ENCODE measurements around the gene MTCL3.

MTCL3 gene

GRCh38 chr6:127539272-127539671 lies 20.1 kb upstream of the MTCL3 start:
- intact Hi-C loops (cut with DNase I): loop anchor here (10.0 kb wide), 1 partner anchor 74 kb away; no protein-coding TSS in a partner anchor
- H3K27me3 ChIP-seq: no peaks in the 10 kb centered on the region
- ATAC-seq: peak; percentile 70
- no peak for DNase-seq
- H3K4me3 ChIP-seq: no peak overlapping the region
- TF ChIP-seq CTCF (IDR thresholded peaks at IDR 0.05): peak; percentile 56
- no peaks in the 10 kb centered on the region for H3K36me3 ChIP-seq
- no peaks in the 10 kb centered on the region for H3K4me1 ChIP-seq
- no peaks in the 10 kb centered on the region for H3K9me3 ChIP-seq
- H3K27ac ChIP-seq: no peak overlapping the region

DNA sequence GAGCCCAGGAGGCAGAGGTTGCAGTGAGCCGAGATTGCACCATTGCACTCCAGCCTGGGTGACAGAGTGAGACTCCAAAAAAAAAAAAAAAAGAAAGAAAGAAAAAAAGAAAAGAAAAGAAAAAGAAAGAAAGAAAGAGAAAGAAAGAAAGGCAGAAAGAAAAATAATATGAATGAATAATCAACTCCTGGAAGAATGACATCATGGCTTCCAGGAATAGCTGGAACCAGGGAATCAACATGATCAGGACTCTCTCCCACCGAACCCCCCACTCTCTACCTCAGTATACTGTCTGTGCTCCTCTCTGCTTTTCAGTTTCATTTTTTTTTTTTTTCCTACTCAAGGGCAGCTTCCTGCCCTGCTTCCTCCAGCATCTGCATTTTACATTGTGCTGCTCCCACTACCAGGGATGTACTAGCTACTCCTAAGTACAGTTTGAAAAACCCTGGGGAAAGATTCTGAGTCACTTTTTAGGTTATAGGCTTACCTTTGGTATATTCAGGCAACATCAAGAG lies 19.7 kb upstream of the MTCL3 start:
- ATAC-seq (no peak), DNase-seq (no peak)
- Histone ChIP-seq H3K4me1 (no peaks in the 10 kb centered on the region), H3K4me3 (no peak overlapping the region), H3K27ac (no peak overlapping the region), H3K27me3 (no peaks in the 10 kb centered on the region), H3K36me3 (no peaks in the 10 kb centered on the region), H3K9me3 (no peaks in the 10 kb centered on the region)
- intact Hi-C loops (cut with DNase I): loop anchor here (10.0 kb wide), 1 partner anchor 74 kb away; no protein-coding TSS in a partner anchor
- no peak for TF ChIP-seq CTCF (IDR thresholded peaks at IDR 0.05)

DNA sequence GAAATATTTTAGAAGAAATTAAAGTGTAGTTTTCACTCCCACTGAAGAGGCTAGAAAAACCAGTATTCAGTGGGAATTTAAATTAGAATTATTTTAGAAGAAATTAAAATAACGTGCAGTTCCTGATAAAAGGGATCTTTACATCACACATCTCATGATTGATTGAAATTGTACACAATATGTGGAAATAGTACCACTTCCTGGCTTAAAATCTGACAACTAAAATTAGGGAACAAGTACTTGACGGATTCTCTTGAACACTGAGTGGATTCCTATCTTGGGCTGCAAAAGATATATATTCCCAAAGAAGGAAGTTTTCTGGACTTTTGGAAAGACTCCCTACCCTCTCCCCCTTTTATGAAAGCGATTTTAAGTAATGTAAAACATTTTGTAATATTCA lies 14.6 kb upstream of the MTCL3 start:
- Histone ChIP-seq H3K27me3 (peaks cover 5% of the 10 kb centered on the region), H3K4me3 (no peak overlapping the region), H3K36me3 (no peaks in the 10 kb centered on the region), H3K27ac (no peak overlapping the region), H3K9me3 (no peaks in the 10 kb centered on the region), H3K4me1 (no peaks in the 10 kb centered on the region)
- DNase-seq (no peak), ATAC-seq (no peak)
- no peak for TF ChIP-seq CTCF (IDR thresholded peaks at IDR 0.05)
- intact Hi-C loops (cut with DNase I): loop anchor here (10.0 kb wide), 1 partner anchor 69 kb away; no protein-coding TSS in a partner anchor

- TF ChIP-seq CTCF (IDR thresholded peaks at IDR 0.05): no peak
- H3K4me1 ChIP-seq: no peaks in the 10 kb centered on the region
- no peaks in the 10 kb centered on the region for H3K36me3 ChIP-seq
- no peaks in the 10 kb centered on the region for H3K9me3 ChIP-seq
- no peak for ATAC-seq
- peaks cover 5% of the 10 kb centered on the region for H3K27me3 ChIP-seq
- intact Hi-C loops (cut with DNase I): loop anchor here (10.0 kb wide), 1 partner anchor 68 kb away; no protein-coding TSS in a partner anchor
- no peak overlapping the region for H3K4me3 ChIP-seq
- no peak for DNase-seq
- H3K27ac ChIP-seq: no peak overlapping the region
Measured at GRCh38 chr6:127533011-127533410, 13.9 kb upstream of the MTCL3 start.

DNA sequence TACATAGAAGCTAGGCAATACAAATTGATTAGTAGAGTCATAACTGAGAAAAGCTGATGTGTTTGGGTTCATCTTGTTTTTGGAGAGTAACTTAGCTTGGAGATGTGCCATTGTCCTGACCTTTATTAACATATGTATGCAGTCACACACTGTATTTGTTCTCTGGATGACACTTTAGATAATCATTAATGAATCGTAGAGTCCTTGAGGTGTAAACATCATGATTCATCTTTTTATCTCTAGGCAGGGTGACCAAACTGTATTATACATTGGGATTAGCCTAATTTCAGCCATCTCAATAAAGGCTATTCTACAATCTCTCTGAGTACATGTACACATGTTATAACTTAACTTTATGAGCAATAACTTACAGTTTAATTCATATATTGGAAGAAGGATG lies 3.6 kb upstream of the MTCL3 start:
- Histone ChIP-seq H3K4me3 (no peak overlapping the region), H3K36me3 (no peaks in the 10 kb centered on the region), H3K4me1 (peaks cover 5% of the 10 kb centered on the region), H3K9me3 (no peaks in the 10 kb centered on the region), H3K27ac (no peak overlapping the region), H3K27me3 (peaks cover 43% of the 10 kb centered on the region)
- no peak for ATAC-seq
- no peak for TF ChIP-seq CTCF (IDR thresholded peaks at IDR 0.05)
- intact Hi-C loops (cut with DNase I): no loop called here
- DNase-seq: no peak

DNA sequence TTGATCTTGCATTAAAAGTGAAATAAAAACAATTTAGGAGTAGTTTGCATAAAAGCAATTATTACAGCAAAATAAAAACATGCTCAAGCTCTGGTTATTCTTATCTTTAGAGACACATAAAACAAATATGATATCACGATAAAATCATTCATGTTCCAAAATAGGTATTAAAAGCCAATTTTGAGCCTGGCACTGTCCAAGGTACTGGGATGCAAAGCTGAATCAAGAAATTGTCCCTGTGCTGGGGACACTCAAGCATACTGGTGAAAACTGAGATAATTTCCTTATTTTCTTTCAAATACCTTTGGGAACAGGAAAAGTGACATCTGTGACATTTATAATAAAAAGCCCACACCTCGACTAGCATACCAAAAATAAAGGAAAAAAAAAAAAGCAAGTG lies 931 bp upstream of the MTCL3 start:
- peaks cover 5% of the 10 kb centered on the region for H3K4me1 ChIP-seq
- DNase-seq (no peak), ATAC-seq (no peak)
- TF ChIP-seq CTCF (IDR thresholded peaks at IDR 0.05): no peak
- H3K4me3 ChIP-seq: no peak overlapping the region
- H3K27me3 ChIP-seq: peaks cover 50% of the 10 kb centered on the region
- H3K36me3 ChIP-seq: no peaks in the 10 kb centered on the region
- no peak overlapping the region for H3K27ac ChIP-seq
- H3K9me3 ChIP-seq: no peaks in the 10 kb centered on the region
- intact Hi-C loops (cut with DNase I): no loop called here
